GM19328 (cell line): ENCODE data around the gene NEMP1.
"Not testable (repeated sequence)": the region's sequence is repeated elsewhere in the genome, so short reads cannot be mapped to it uniquely, and the experiment has no call there.

Source experiments
- ATAC-seq: cut with Tn5 transposase; IDR thresholded peaks from one replicate; pipeline ENCODE4 v1.9.1; 2021; ENCODE audit warnings: mild to moderate bottlenecking, moderate library complexity; ENCODE audit not compliant: unreplicated experiment

Gene NEMP1

GRCh38 chr12:57057067-57057751, 21.4 kb downstream of the NEMP1 start:
- ATAC-seq = no peak

GRCh38 chr12:57055824-57056223, 22.8 kb downstream of the NEMP1 start:
- ATAC-seq = no peak

GRCh38 chr12:57053901-57054300, 24.7 kb downstream of the NEMP1 start:
- ATAC-seq = not testable (repeated sequence)

GRCh38 chr12:57053146-57053545, 25.4 kb downstream of the NEMP1 start:
- not testable (repeated sequence) for ATAC-seq

- ATAC-seq = no peak
These were observed 27.6 kb downstream of the NEMP1 start for GRCh38 chr12:57051011-57051410.

GRCh38 chr12:57049890-57050289, 28.7 kb downstream of the NEMP1 start, which contains the start of gene MYO1A:
TSS of gene MYO1A (minus strand) at chr12:57050129. CDS start at chr12:57048323, 1,806 bp downstream.
- no peak for ATAC-seq

GRCh38 chr12:57049119-57049446, 29.5 kb downstream of the NEMP1 start:
- no peak for ATAC-seq

- no peak for ATAC-seq
These were observed 30.0 kb downstream of the NEMP1 start for GRCh38 chr12:57048423-57049118.

GRCh38 chr12:57047981-57048380, 30.6 kb downstream of the NEMP1 start:
- no peak for ATAC-seq

GRCh38 chr12:57046947-57047890, 31.4 kb downstream of the NEMP1 start:
- ATAC-seq = no peak

- ATAC-seq = no peak
These were observed 32.4 kb downstream of the NEMP1 start for GRCh38 chr12:57046086-57046791.

GRCh38 chr12:57044889-57045288, 33.7 kb downstream of the NEMP1 start:
- no peak for ATAC-seq

GRCh38 chr12:57044468-57044867, 34.1 kb downstream of the NEMP1 start:
- ATAC-seq = no peak

GRCh38 chr12:57042695-57043094, 35.9 kb downstream of the NEMP1 start:
- ATAC-seq = no peak

- no peak for ATAC-seq
These were observed 37.8 kb downstream of the NEMP1 start for GRCh38 chr12:57040750-57041149.

GRCh38 chr12:57040211-57040610, 38.4 kb downstream of the NEMP1 start:
- no peak for ATAC-seq

- no peak for ATAC-seq
These were observed 39.4 kb downstream of the NEMP1 start for GRCh38 chr12:57039016-57039798.

GRCh38 chr12:57037264-57037663, 41.3 kb downstream of the NEMP1 start:
- no peak for ATAC-seq

GRCh38 chr12:57033431-57033830, 45.2 kb downstream of the NEMP1 start:
- no peak for ATAC-seq

- no peak for ATAC-seq
These were observed 46.8 kb downstream of the NEMP1 start for GRCh38 chr12:57031789-57032188.
